Activated naive CD4-positive, alpha-beta T cell treated with anti-CD3 and anti-CD28 coated beads for 36 hours (primary cell): ENCODE data around the gene S100A3. TPM values are rescaled to one million over a fixed set of nuclear protein-coding genes. Genes with fewer than 3 reads are reported as not detected.
A peak's percentile ranks its signal among the peaks of the same experiment; 100 is the strongest.

Experiments
- CTCF ChIA-PET: fragments of 350-600 bp; sonication (Branson Sonifier 250); formaldehyde crosslinking; loops from one replicate; lab custom pipeline; 2021; ENCODE audit warnings: antibody characterized with exemption; lab: Charles Lee
- DNase-seq: peaks from one replicate; pipeline ENCODE4 v3.0.0-alpha.2; 2020
- H3K27ac Mint-ChIP-seq: one replicate; pipeline ENCODE4 v1.8.0; 2021; ENCODE audit warnings: mild to moderate bottlenecking, mixed read lengths
- H3K27me3 Mint-ChIP-seq: one replicate; pipeline ENCODE4 v1.8.0; 2021; ENCODE audit warnings: low read depth, mixed read lengths
- H3K36me3 Mint-ChIP-seq: one replicate; pipeline ENCODE4 v1.8.0; 2021; ENCODE audit warnings: low read depth, mixed read lengths
- H3K4me1 Mint-ChIP-seq: one replicate; pipeline ENCODE4 v1.8.0; 2021; ENCODE audit warnings: low read depth, mixed read lengths
- H3K4me3 Mint-ChIP-seq: one replicate; pipeline ENCODE4 v1.8.0; 2021; ENCODE audit warnings: mild to moderate bottlenecking, moderate library complexity, mixed read lengths
- H3K9me3 Mint-ChIP-seq: one replicate; pipeline ENCODE4 v1.8.0; 2021; ENCODE audit warnings: mixed read lengths
- intact Hi-C: fragments of 100-400 bp; cut with micrococcal nuclease; formaldehyde crosslinking; loops from one replicate; pipeline ENCODE4 v1.15.1; 2023
- total RNA-seq, 2 experiments: library from RNA; stranded (reverse); gene quantifications; one replicate each; pipeline ENCODE4 v1.2.3, GENCODE V29; 2021

Gene S100A3
- total RNA-seq, 2 experiments from 2014 or later = not detected

DNA sequence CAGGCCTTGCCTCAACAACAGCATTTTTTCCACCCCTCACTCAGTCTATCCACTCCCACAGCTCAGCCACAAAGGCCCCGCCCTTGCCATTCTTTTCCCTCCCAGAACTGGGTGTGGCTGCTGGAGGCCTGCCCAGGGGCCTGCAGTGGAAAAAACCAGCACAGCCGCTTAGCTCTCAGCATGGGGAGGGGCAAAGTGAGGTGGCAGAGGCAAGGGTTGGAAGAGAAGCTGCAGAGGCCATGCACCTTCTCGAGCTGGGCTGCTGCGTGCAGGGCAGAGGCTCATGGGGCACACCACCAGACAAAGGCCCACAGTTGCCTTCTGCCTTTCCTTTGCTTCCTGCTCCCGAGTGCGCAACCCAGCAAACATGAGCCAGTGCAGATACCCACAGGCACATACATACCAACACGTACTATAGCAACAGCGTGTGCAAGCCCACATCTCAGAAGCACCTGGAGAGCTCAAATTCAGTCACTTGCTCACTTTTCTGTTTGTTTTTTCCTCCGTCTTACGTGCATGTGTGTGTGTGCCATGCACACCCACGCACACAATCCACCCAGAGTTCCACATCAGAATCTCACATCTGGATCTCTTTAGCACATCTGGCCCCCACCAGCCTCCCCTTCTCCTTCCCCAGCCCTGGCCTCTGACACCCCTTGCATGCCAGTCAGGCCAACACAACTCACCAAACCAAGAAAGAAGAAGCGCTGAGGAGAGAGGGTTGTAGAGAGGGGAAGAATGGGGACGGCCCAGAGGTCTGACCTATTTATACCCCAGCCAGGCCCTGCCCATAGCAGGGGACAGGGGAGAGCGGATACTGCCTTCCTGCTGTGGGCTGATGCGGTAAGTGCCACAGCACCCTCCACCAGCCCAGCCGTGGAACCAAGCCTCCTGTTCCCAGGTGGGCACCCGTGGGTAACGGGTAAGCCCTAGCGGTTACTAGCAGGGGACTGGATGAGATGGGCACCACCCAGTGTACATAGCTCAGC is 3.7 kb downstream of the S100A3 start, which contains the start of gene S100A4:
Gene S100A4 (minus strand): TSS at position 740 of the 989 bp plus-strand sequence. CDS start 1,012 bp downstream, outside the sequence.
- Mint-ChIP-seq H3K4me3 (peak within 1 kb of the TSS; percentile 71), H3K9me3 (no peaks in the 10 kb centered on the region), H3K36me3 (no peaks in the 10 kb centered on the region), H3K27ac (peak within 1 kb of the TSS; percentile 93), H3K27me3 (no peaks in the 10 kb centered on the region), H3K4me1 (peaks cover 74% of the 10 kb centered on the region)
- intact Hi-C loops = loop anchor here (1.0 kb wide), 2 partner anchors 12 to 21 kb away; no protein-coding TSS in a partner anchor
- peak; percentile 98 for DNase-seq
- CTCF ChIA-PET = interaction anchor here (0.6 to 3.9 kb wide), 12 partner anchors 10 to 51 kb away, joined by 3 to 47 read pairs (median 4); partner anchors contain the start of gene S100A6

GRCh38 chr1:153544453-153545066 is 4.5 kb downstream of the S100A3 start:
- Mint-ChIP-seq H3K27me3 (no peaks in the 10 kb centered on the region), H3K9me3 (no peaks in the 10 kb centered on the region)

GRCh38 chr1:153543736-153544135 is 5.3 kb downstream of the S100A3 start:
- Mint-ChIP-seq H3K9me3 (no peaks in the 10 kb centered on the region), H3K4me1 (peaks cover 83% of the 10 kb centered on the region), H3K27me3 (no peaks in the 10 kb centered on the region), H3K4me3 (peak overlapping the region; percentile 71), H3K27ac (peak overlapping the region; percentile 93), H3K36me3 (no peaks in the 10 kb centered on the region)
- intact Hi-C loops = no loop called here
- CTCF ChIA-PET = interaction anchor here (0.9 to 5.0 kb wide), 5 partner anchors 9 to 24 kb away, joined by 4 to 47 read pairs (median 14); partner anchors contain the start of gene S100A6
- no peak for DNase-seq

More at GRCh38 chr1:153544453-153545066, 4.5 kb downstream of the S100A3 start:
- Mint-ChIP-seq H3K4me1 (peaks cover 82% of the 10 kb centered on the region), H3K36me3 (no peaks in the 10 kb centered on the region), H3K27ac (peak overlapping the region; percentile 93), H3K4me3 (peak overlapping the region; percentile 71)
- no peak for DNase-seq
- intact Hi-C loops = loop anchor here (1.0 kb wide), 2 partner anchors 11 to 22 kb away; no protein-coding TSS in a partner anchor
- CTCF ChIA-PET = interaction anchor here (0.8 to 5.0 kb wide), 11 partner anchors 9 to 50 kb away, joined by 3 to 47 read pairs (median 5); partner anchors contain the start of gene S100A6

DNA sequence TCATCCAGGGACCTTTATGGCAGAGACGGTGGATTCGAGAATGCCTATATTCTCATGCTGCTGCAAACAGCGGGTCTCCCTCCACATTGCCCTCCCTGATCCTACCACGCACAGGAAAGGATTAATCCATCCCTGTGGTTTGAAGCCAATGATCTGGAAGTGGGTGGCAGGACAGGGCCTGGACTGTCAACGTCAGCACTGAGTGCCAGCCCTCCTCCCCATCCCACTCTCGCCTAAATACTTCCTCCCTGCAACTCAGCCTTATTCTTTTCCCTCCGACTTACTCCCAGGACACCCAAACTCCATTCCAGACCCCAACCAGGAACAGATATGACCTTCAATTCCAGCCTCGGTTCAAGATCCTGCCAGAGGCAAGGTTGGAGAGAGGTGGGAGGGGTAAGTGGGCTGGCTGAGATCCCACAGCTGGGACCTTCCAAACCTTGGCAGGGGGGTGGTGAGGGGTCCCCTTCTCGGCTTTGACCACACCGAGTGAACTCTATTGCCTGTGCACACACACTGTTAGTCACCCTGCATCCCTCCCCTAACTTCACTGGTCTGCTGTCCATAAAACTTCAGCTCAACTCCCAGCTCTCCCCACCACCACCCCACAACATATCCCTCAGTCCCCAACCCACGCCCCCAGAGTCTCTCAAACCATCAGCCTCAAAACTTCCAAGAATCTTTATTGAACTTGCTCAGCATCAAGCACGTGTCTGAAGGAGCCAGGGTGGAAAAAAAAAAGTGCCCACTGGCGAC is 5.9 kb downstream of the S100A3 start:
- Mint-ChIP-seq H3K36me3 (no peaks in the 10 kb centered on the region), H3K27me3 (no peaks in the 10 kb centered on the region), H3K4me3 (no peak overlapping the region), H3K4me1 (peaks cover 79% of the 10 kb centered on the region), H3K9me3 (no peaks in the 10 kb centered on the region), H3K27ac (peak overlapping the region; percentile 93)
- CTCF ChIA-PET = interaction anchor here (0.9 to 5.0 kb wide), 5 partner anchors 8 to 25 kb away, joined by 4 to 47 read pairs (median 14); partner anchors contain the start of gene S100A6
- intact Hi-C loops = no loop called here
- DNase-seq = no peak

GRCh38 chr1:153541641-153542590 is 7.1 kb downstream of the S100A3 start:
- Mint-ChIP-seq H3K27ac (peak overlapping the region; percentile 88), H3K4me3 (no peak overlapping the region), H3K27me3 (no peaks in the 10 kb centered on the region), H3K4me1 (peaks cover 80% of the 10 kb centered on the region), H3K36me3 (no peaks in the 10 kb centered on the region), H3K9me3 (no peaks in the 10 kb centered on the region)
- intact Hi-C loops = no loop called here
- CTCF ChIA-PET = interaction anchor here (1.0 to 5.0 kb wide), 5 partner anchors 9 to 31 kb away, joined by 3 to 23 read pairs (median 4); no protein-coding TSS in a partner anchor
- no peak for DNase-seq

DNA sequence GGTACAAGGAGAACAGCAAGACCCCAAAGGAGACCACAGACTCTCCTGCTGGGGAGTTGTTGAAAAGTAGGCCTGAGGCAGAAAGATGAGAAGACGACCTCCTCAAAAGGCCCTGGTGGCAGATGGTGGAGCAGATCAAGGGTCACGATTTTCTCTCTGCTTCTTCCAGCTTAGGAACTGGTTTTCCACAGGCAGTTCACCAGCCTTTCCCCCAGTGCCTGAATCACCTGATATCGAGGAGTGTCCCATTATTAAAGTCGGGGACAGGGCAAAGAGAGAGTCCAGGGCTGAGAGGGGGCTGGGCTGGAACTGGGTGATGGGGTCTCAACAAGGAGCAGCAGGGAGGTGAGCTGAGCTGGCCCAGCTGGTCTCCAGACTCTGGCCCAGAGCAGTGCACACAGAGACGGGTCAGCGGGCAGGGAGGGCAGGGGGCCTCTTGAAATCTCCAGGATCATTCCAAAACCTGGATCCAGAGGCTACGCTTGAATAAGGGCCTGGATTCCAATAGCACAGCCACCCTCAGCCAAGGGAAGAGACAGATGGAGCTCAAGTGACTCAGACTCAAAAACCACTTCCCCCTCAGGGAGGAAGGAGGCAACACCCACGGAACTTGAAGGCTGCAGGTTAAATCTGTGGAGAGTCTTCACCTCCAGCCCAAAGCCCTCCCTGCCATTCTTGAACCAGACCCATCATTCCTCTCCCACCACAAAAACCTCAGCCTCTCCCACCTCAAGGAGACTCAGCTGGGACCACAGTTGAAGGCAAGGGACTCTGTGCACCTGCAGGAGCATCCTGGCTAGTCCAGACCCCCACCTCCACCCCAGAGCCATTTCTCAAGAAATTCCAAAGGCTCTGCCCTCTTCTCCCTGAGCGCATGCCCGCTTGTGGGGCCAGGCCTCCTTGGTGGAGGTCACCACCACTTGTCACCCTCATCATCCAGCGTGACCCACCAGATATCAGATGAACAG is 8.4 kb downstream of the S100A3 start, which contains the start of gene S100A5:
Gene S100A5 (minus strand): TSS at position 541 of the 968 bp plus-strand sequence. CDS start 743 bp downstream, outside the sequence.
- peaks cover 77% of the 10 kb centered on the region for H3K4me1 Mint-ChIP-seq
- no peaks in the 10 kb centered on the region for H3K36me3 Mint-ChIP-seq
- no peaks in the 10 kb centered on the region for H3K27me3 Mint-ChIP-seq
- H3K9me3 Mint-ChIP-seq = no peaks in the 10 kb centered on the region
- intact Hi-C loops = no loop called here
- peak within 1 kb of the TSS; percentile 88 for H3K27ac Mint-ChIP-seq
- DNase-seq = peak; percentile 74
- CTCF ChIA-PET = interaction anchor here (0.8 to 5.0 kb wide), 7 partner anchors 8 to 94 kb away, joined by 3 to 23 read pairs (median 3); no protein-coding TSS in a partner anchor
- H3K4me3 Mint-ChIP-seq = peak within 1 kb of the TSS; percentile 41

DNA sequence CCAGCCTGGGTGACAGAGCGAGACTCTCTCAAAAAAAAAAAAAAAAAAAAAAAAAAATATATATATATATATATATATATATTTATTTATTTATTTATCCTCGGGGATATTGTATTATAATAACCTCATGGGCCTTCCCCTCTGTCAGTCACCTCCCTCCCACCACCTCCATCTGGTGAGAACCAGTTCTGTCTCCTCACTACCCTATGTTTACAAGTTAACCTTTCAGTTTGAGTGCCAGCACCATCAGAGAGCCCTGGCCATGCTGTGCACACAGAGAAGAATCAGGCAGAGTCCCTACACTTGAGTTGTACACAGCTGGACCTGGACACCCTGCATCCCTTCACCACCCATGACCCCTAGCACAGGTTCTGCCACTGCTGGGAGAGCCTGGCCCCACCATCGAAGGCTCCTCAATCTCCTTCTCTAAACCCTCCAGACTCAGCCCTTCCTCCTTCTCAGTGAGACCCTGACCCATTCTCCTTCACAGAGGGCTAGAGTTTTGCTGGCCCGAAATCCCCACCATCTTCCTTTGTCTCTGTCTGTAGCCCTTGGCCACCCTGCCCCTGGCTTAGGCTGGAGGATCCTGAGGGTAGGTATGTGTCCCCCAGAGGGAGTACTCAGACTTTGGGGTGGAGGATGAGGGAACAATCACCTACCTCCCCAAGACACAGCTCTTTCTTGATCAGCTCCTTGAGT is 9.5 kb downstream of the S100A3 start:
- intact Hi-C loops = loop anchor here (10.0 kb wide), 2 partner anchors 425 to 615 kb away; partner anchors contain the start of genes CREB3L4, NUP210L and SLC39A1
- DNase-seq = peak; percentile 41
- H3K36me3 Mint-ChIP-seq = peaks cover 5% of the 10 kb centered on the region

GRCh38 chr1:153538315-153538821 is 10.7 kb downstream of the S100A3 start:
- Mint-ChIP-seq H3K27me3 (no peaks in the 10 kb centered on the region), H3K27ac (no peak overlapping the region), H3K36me3 (peaks cover 7% of the 10 kb centered on the region), H3K4me1 (peaks cover 71% of the 10 kb centered on the region), H3K4me3 (no peak overlapping the region), H3K9me3 (no peaks in the 10 kb centered on the region)
- CTCF ChIA-PET = no interaction called here
- intact Hi-C loops = loop anchor here (10.0 kb wide), 2 partner anchors 426 to 616 kb away; partner anchors contain the start of genes CREB3L4, NUP210L and SLC39A1
- no peak for DNase-seq

More for the DNA sequence above, 9.5 kb downstream of the S100A3 start:
- Mint-ChIP-seq H3K4me1 (peaks cover 72% of the 10 kb centered on the region), H3K27ac (peak overlapping the region; percentile 88), H3K27me3 (no peaks in the 10 kb centered on the region), H3K4me3 (no peak overlapping the region), H3K9me3 (no peaks in the 10 kb centered on the region)
- CTCF ChIA-PET = interaction anchor here (0.9 to 5.0 kb wide), 3 partner anchors 27 to 29 kb away, joined by 3 to 23 read pairs (median 4); no protein-coding TSS in a partner anchor

DNA sequence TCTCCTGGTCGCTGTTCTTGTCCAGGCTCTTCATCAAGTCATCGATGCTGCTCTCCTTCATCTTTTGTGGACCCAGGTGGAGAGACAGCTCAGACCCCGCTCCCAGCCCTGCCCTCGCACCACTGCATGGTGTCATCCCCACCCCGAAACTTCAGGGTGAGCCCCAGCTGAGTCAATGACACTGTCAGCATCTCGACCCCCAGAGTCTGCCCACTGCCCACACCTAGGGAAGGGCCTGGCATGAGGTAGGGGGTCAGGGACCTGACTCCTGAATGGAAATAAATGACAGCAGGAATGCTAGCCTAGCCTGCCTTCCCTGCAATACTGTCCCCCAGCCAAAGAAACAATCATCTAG is 11.7 kb downstream of the S100A3 start:
- Mint-ChIP-seq H3K27me3 (no peaks in the 10 kb centered on the region), H3K27ac (peak overlapping the region; percentile 94), H3K36me3 (peaks cover 7% of the 10 kb centered on the region), H3K9me3 (no peaks in the 10 kb centered on the region), H3K4me1 (peaks cover 71% of the 10 kb centered on the region), H3K4me3 (peak overlapping the region; percentile 81)
- no peak for DNase-seq
- CTCF ChIA-PET = interaction anchor here (6.4 kb wide), 1 partner anchor 33 kb away, joined by 207 read pairs; no protein-coding TSS in a partner anchor
- intact Hi-C loops = loop anchor here (10.0 kb wide), 2 partner anchors 427 to 617 kb away; partner anchors contain the start of genes CREB3L4, NUP210L and SLC39A1
